H1 (cell line): Measurements from ENCODE around the gene RAP1GAP.

Experiments used
- ATF3 ChIP-seq: IDR thresholded peaks from 2 replicates; pipeline ENCODE4 v1.6.1; 2011; ENCODE audit warnings: low read depth, mild to moderate bottlenecking, low read length; ENCODE audit not compliant: insufficient read depth
- CHD2 ChIP-seq: IDR thresholded peaks from 2 replicates; pipeline ENCODE4 v1.6.1; 2012; ENCODE audit warnings: low read length, improper control_type of control experiment
- EP300 ChIP-seq, 2 experiments: IDR thresholded peaks; 1 replicate in 1 of 2; 2 replicates in 1 of 2; pipeline ENCODE4 v1.6.1; 2011 to 2012; ENCODE audit warnings: low read depth in 2 of 2, low read length in 2 of 2, mild to moderate bottlenecking in 2 of 2, borderline replicate concordance in 1 of 2, inconsistent platforms in 1 of 2, moderate library complexity in 1 of 2
- EZH2 ChIP-seq: fragments of 200-600 bp; sonication (generic); IDR thresholded peaks from 2 replicates; pipeline ENCODE4 v1.7.1; 2012; ENCODE audit warnings: low read depth, mild to moderate bottlenecking, moderate library complexity, low read length, inconsistent platforms; ENCODE audit not compliant: severe bottlenecking
- RNF2 ChIP-seq: fragments of 200-900, 300-1000 bp; sonication (generic); IDR thresholded peaks from 2 replicates; pipeline ENCODE4 v1.7.1; 2016; ENCODE audit warnings: borderline replicate concordance, low read depth, mild to moderate bottlenecking, antibody characterized with exemption, low read length; ENCODE audit not compliant: poor library complexity, severe bottlenecking; ENCODE audit errors: missing control alignments
- TAF7 ChIP-seq: optimal IDR thresholded peaks from 2 replicates; pipeline ENCODE3; 2011; ENCODE audit warnings: low read depth, mild to moderate bottlenecking, inconsistent platforms, low read length, moderate library complexity, borderline replicate concordance
- TEAD4 ChIP-seq: IDR thresholded peaks from 2 replicates; pipeline ENCODE4 v1.6.1; 2012; ENCODE audit warnings: low read depth, low read length, inconsistent platforms, mixed read lengths
- YY1 ChIP-seq: IDR thresholded peaks from 2 replicates; pipeline ENCODE4 v1.6.1; 2011; ENCODE audit warnings: low read depth, mild to moderate bottlenecking, low read length
- TF ChIP-seq, protein P1 (sequence below): IDR thresholded peaks from 2 replicates; pipeline ENCODE4 v1.6.1; 2012; ENCODE audit warnings: inconsistent platforms
- TF ChIP-seq, protein P2 (sequence below), 3 experiments: IDR thresholded peaks; 1 replicate in 2 of 3; 2 replicates in 1 of 3; pipeline versions ENCODE4 v1.5.1 to v1.6.1; 2011; ENCODE audit warnings: low read length in 3 of 3, mild to moderate bottlenecking in 3 of 3, inconsistent platforms in 2 of 3, low read depth in 1 of 3, moderate library complexity in 1 of 3; ENCODE audit not compliant: insufficient read depth in 1 of 3; ENCODE audit errors: control extremely low read depth in 1 of 3

- TF ChIP-seq, protein P1, sequence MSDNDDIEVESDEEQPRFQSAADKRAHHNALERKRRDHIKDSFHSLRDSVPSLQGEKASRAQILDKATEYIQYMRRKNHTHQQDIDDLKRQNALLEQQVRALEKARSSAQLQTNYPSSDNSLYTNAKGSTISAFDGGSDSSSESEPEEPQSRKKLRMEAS: no peak
- TF ChIP-seq TEAD4 (no peak), EP300 (IDR thresholded peaks at IDR 0.05; ENCODE audit: borderline replicate concordance in 1 of 2, low read depth in 2 of 2, low read length in 2 of 2) (no peak), CHD2 (no peak), RNF2 (no peak), ATF3 (no peak), EZH2 (no peak), TAF7 (no peak), YY1 (no peak)
- TF ChIP-seq, protein P2, sequence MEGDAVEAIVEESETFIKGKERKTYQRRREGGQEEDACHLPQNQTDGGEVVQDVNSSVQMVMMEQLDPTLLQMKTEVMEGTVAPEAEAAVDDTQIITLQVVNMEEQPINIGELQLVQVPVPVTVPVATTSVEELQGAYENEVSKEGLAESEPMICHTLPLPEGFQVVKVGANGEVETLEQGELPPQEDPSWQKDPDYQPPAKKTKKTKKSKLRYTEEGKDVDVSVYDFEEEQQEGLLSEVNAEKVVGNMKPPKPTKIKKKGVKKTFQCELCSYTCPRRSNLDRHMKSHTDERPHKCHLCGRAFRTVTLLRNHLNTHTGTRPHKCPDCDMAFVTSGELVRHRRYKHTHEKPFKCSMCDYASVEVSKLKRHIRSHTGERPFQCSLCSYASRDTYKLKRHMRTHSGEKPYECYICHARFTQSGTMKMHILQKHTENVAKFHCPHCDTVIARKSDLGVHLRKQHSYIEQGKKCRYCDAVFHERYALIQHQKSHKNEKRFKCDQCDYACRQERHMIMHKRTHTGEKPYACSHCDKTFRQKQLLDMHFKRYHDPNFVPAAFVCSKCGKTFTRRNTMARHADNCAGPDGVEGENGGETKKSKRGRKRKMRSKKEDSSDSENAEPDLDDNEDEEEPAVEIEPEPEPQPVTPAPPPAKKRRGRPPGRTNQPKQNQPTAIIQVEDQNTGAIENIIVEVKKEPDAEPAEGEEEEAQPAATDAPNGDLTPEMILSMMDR (IDR thresholded peaks at IDR 0.05; ENCODE audit: control extremely low read depth in 1 of 3, insufficient read depth in 1 of 3, low read depth in 1 of 3, low read length in 3 of 3): no peak
Measured at GRCh38 chr1:21634806-21635535, 34.2 kb downstream of the RAP1GAP start.
